Erythroblast (primary cell): Measurements from ENCODE around the gene MERTK.

Experiments
- DNase-seq, 2 experiments: peaks; one replicate each; lab custom pipeline; 2025; lab: John Stamatoyannopoulos, UW
- GATA1 ChIP-seq: IDR thresholded peaks from 2 replicates; pipeline ENCODE4 v1.6.1; 2011; ENCODE audit warnings: low read depth, mild to moderate bottlenecking, control low read depth, low read length, moderate library complexity
- POLR2A ChIP-seq: IDR thresholded peaks from 2 replicates; pipeline ENCODE4 v1.6.1; 2011; ENCODE audit warnings: mild to moderate bottlenecking, low read length

MERTK gene

DNA sequence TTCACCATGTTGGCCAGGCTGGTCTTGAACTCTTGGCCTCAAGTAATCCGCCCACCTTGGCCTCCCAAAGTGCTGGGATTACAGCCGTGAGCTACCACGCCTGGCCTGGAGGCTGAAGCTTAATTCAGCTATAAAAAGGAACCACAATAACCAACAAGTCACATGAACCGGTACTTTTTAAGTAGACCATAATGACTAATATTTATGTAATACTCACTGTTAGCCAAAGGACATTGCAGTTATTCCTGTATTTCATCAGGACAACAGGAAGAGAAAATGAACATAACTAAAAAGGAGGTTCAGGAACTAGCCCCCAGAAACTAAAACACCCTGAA is 107.6 kb downstream of the MERTK start:
- DNase-seq, result no peak
- no peak for TF ChIP-seq GATA1
- TF ChIP-seq POLR2A, result no peak

DNA sequence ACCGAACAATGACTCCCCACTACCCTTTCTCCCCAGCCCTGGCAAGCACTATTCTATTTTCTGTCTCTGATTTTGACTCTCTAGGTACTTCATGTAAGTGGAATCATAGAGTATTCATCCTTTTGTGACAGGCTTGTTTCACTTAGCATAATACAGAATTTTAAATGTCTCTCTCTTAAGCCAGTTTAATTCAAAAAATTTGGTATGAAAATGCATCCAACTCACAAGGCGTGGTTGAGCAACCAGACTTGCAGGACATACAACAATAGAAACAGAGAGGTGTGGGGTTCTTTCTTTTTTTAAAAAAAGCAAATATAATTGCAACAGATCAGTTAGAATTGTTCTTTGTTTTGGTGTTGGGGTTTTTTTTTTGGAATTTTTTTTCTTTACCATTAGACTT is 109.1 kb downstream of the MERTK start:
- TF ChIP-seq GATA1 (no peak), POLR2A (no peak)

DNA sequence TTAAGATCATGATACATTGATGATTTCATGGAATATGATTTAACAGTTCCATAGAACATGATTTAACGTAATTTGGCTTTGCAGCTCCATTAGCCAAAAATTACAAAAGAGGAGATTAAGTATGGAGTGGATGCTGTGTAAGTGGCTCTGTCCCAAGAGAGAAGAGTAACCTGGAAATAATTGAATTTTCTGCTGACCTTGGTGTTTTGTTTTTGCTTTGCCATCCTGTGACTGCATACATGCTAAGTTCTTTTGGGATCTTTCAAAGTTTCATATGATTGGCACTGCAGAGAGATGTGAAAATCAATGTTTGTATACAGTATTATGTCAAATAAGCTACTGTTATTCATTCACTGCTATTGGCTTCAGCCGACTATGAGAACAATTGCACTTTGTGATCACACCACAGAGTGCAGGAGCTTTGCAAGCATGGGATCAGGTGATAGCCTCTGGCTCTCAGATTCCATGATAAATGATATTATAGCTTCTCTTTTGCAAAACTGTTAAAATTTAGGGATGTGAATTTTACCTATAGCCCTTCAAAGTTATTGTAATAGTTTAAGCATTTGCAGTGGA is 110.6 kb downstream of the MERTK start:
- DNase-seq, result no peak
- no peak for TF ChIP-seq GATA1
- TF ChIP-seq POLR2A, result no peak

More for the DNA sequence above, 109.1 kb downstream of the MERTK start:
- no peak for DNase-seq

DNA sequence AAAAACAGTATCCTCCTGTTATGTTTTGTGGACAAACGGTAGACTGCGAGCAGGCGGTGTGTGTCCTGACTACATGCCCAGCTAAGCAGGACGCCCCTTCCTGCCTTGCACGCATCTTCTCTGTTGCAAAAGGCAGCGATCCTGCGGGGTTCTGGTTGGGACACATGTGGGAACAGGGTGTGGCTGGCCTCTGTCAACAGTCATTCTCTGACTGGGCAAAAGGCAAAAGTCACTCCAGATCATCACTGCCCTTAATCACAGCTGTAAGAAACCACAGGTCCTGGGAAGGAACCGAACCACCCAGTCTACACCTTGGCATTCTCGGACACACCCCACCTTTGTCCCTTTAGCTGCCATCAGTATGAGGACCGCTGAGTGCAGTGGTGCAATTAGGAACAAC is 112.3 kb downstream of the MERTK start:
- TF ChIP-seq GATA1 (no peak), POLR2A (no peak)
- DNase-seq, result no peak

DNA sequence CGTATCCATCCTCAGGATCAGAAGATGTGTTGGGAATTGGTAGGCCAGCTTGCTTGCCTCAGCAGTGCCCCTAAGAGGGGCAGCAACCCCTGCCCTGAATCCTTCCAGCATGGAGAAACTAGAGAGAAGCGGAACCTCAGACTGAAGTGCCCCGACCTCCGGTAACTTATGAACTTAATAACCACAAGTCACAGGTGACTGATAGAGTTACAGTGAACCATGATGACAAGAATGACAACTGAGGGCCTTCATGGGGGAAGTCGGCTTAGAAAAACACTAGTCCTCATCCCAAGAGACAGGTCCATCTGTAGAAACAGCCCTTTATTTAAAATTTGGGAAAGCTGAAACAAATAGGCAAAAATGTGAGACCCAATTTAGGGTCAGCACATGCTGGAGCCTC is 114.1 kb downstream of the MERTK start:
- no peak for DNase-seq
- TF ChIP-seq POLR2A, result no peak

DNA sequence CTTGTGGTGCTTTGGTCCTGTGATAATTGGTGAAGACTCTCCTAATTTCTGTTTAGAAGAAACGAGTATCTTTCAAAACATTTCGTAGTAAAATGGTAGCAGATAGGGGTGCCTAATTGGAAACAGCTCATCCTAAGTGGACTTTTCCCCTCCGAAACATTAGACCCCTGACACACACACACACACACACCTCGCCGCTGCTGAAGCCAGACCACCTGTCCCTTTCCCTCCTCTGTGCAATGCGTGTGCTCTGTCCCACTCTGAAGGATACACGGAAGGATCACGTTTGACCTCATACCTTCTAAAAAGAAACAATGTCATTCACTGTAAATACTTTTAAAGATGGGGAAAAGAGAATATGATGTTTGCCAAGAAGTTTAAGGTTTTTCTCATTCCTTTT is 120.4 kb downstream of the MERTK start:
- no peak for TF ChIP-seq POLR2A
- TF ChIP-seq GATA1, result no peak
- DNase-seq, result no peak

DNA sequence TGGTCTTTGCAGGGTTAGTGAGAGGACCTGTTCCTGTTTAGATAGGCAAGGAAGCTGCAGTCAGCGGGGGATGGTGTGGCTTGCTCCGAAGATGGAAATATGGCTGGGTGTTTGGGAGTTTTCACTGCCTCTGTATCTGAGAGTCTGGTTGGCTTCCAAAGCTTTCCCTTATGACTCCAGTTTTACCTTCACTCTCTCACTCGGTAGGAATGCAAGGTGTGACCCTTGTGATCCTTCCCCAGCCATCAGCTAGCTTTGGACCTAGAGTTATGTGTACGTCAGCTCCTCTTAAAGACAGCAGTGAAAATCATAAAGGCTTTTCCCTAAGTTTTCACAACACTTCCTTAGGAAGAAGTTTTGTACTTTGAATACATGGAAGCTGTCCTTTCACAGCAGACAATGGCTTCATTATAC is 121.2 kb downstream of the MERTK start:
- no peak for DNase-seq
- no peak for TF ChIP-seq POLR2A
- TF ChIP-seq GATA1, result no peak

DNA sequence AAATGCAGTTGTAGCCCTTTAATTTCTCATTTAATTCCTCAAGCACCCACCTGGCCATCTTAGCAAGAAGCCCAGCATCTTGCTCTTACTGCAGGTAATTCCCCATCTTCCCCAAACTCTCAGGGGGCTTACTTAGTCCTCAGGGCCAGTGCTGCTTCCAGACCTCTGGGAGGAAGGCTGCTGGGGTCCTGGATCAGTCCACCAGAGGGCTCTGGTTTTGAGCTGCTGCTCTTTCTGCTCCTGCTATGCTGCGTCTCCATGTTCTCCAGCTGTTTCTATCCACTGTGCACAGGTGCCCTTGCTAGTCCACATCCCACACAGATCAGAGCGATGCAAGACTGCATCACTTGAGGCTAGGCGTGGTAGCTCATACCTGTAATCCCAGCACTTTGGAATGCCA is 122.2 kb downstream of the MERTK start:
- TF ChIP-seq POLR2A (no peak), GATA1 (no peak)
- peak in 1 of 2 experiments; percentile 9 for DNase-seq

DNA sequence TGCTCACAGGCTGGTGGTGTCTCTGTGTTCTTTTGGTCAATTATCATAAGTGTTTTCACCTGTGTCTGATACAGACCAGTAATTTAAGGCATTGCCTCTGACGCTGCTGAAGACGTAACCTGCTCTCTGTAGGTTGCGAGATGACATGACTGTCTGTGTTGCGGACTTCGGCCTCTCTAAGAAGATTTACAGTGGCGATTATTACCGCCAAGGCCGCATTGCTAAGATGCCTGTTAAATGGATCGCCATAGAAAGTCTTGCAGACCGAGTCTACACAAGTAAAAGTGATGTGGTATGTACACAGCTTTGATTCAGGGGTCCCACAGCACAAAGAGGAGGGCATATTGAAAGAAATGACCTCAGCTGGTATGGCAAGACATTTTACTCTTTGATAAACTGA is 122.9 kb downstream of the MERTK start:
- no peak for DNase-seq
- no peak for TF ChIP-seq GATA1
- TF ChIP-seq POLR2A, result no peak

DNA sequence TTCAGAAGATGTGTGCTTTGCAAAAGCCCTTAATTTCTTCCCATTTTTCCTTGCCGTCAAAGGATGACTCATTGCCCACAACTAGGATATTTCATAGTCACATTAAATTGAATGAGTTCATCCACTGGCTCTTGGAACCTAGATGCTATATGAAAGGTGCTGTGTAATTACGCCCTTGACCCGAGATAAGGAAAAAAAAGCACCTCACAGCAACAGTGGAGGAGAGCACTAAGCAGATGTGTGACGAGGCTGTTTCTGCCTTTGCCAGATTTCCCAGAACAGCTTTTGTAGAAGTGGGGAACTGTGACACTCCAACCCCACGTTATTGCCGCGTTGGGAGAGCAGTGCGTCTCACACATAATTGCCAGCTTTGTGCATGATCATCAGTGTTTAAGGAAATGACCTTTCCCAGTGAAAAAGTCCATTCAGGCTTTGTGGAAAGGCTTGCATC is 123.4 kb downstream of the MERTK start:
- no peak for TF ChIP-seq POLR2A
- no peak for TF ChIP-seq GATA1
- DNase-seq, result peak in 1 of 2 experiments; percentile 19

DNA sequence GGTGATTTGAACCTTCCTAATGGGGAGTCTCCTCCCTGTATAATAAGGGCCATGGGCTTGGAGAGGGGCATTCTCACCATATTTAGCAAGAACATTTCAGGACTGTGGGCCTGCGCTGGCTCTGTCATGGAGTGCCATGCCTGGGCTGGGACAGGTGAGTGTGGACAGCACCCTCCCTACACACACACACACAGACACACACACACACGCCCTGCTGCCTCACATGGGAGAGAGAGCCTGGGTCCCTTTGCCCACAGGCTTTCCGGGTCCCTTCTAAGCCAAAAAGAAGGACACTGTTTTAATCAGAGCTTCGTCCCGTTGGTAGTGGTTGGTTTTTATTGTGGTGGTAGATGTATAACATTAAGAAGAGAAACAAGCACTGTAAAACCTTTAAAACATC is 125.3 kb downstream of the MERTK start:
- TF ChIP-seq GATA1, result no peak
- no peak for TF ChIP-seq POLR2A
- DNase-seq, result no peak

DNA sequence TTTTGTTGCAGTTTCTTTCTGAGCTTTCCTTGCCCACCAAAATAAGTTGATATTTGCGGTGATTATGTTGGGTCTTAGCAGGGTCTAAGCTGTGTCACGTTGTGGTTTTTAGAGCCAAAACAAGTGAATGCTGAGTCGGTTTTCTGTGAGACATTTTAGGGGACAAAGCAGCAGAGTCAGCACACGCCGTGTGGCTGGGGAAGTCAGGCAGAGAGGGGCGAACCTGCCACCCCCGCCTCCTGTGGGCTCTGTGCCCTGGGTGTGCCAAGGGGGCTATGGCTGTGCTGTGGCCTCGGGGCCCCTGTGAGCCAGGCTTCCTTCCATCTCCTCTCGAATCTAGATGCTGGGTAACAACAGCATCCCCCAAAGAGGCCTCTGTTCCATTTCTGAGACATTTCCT is 125.8 kb downstream of the MERTK start:
- DNase-seq, result no peak
- no peak for TF ChIP-seq GATA1

DNA sequence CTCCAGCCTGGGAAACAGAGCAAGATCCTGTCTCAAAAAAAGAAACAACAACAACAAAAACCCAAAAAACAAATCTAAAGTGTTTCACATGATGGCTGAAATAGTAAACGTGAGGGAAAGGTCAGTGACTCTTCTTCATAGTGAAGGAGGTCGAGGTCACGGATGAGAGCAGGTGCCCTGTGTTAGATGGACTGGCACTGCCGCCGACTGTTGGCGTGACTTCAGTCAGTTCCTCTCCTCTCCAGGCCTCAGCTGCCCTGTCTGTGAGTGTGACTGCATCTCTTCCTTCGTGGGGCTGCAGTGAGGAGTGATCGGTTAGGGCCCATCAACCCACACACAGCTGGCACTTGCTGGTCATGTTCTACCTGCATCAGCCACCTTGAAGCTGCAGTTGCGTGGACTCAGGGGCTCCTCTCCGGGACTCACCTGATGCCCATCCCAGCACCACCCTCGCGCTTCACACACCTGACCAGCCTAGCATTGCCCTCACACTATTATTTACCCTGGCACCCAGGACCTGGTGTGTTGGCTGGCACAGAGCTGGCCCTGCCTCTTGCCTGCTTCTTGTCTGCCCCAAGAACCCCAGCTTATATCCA is 126.6 kb downstream of the MERTK start:
- TF ChIP-seq POLR2A, result no peak
- TF ChIP-seq GATA1, result no peak
- DNase-seq, result no peak

DNA sequence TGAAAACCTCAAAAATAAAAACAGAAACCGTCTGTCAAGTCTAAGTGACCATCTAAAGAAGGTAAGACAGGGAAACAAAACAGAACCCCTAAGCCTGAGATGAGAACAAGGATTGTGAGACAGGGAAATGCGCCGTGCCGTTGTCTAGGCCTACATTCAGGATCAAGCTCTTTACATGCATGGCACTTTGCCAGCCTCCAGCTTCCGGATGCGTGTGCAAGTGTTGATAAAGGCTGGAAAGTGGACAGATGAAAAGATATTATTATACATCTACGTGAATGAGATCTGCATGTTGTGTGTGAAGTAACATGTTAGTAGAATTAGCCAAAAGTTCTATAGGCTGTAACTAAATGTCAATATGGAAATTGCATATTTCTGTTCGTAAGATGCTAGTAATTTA is 128.1 kb downstream of the MERTK start:
- TF ChIP-seq GATA1, result no peak
- TF ChIP-seq POLR2A, result no peak
- peak; percentile 74 to 79 for DNase-seq

DNA sequence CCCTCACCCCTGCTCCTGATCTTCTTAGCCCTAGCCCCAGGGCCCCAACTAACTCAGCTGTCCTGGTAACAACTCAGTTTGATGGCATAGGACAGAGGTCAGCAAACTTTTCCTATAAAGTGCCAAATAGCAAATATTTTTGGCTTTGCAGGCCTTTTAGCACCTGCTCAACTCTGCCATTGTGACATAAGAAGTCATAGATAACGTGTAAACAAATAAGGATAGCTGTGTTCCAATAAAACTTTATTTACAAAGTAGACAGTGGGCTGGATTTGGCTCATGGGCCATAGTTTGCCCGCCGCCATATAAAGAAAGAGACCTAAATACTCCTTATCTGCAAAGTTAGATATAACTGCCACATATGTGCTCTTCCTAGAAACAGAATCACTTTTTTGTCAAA is 129.4 kb downstream of the MERTK start:
- TF ChIP-seq GATA1, result no peak
- TF ChIP-seq POLR2A, result no peak
- no peak for DNase-seq
